Measurements from ENCODE around the gene TAF3.

DNA sequence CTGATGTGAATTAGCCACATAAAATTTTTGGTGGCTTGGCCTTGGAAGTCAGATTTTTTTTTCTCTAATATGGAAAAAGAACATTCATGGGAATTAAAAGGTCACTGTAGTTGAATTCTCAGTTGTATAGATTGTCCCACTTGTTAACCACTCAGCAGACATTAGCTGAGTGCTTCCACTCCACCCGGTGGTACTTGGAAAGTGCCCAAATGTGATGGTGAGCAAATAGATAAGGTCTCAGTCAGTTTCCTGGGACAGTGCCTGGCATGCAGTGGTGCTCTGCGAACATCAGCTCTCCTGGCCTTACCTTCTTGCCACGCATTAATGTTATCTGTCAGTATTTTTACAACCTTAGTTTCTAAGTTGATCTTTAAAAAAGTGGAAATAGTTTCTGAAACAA lies 28.9 kb upstream of the TAF3 start:
- TF ChIP-seq, protein P1, sequence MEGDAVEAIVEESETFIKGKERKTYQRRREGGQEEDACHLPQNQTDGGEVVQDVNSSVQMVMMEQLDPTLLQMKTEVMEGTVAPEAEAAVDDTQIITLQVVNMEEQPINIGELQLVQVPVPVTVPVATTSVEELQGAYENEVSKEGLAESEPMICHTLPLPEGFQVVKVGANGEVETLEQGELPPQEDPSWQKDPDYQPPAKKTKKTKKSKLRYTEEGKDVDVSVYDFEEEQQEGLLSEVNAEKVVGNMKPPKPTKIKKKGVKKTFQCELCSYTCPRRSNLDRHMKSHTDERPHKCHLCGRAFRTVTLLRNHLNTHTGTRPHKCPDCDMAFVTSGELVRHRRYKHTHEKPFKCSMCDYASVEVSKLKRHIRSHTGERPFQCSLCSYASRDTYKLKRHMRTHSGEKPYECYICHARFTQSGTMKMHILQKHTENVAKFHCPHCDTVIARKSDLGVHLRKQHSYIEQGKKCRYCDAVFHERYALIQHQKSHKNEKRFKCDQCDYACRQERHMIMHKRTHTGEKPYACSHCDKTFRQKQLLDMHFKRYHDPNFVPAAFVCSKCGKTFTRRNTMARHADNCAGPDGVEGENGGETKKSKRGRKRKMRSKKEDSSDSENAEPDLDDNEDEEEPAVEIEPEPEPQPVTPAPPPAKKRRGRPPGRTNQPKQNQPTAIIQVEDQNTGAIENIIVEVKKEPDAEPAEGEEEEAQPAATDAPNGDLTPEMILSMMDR (IDR thresholded peaks at IDR 0.05), result no peak
- no peak for TF ChIP-seq EZH2 (IDR thresholded peaks at IDR 0.05; ENCODE audit: borderline replicate concordance, insufficient read depth, low read depth, low read length, poor library complexity, severe bottlenecking)
